ENCODE data around the gene RASSF7.

Gene RASSF7

GRCh38 chr11:555780-556661, 4.7 kb upstream of the RASSF7 start:
- in situ Hi-C loops (cut with MboI; ENCODE audit: low sequenced_read_pairs, unreplicated experiment), result loop anchor here (10.0 kb wide), 1 partner anchor 169 kb away; no protein-coding TSS in a partner anchor
- no peak for TF ChIP-seq CTCF (IDR thresholded peaks at IDR 0.05; ENCODE audit: borderline replicate concordance, control extremely low read depth, extremely low read depth, insufficient read depth, missing control alignments)
- no peak for DNase-seq (ENCODE audit: low spot score)

GRCh38 chr11:556662-557256, 4.0 kb upstream of the RASSF7 start:
- no peak for TF ChIP-seq CTCF (IDR thresholded peaks at IDR 0.05; ENCODE audit: borderline replicate concordance, control extremely low read depth, extremely low read depth, insufficient read depth, missing control alignments)
- DNase-seq (ENCODE audit: low spot score), result no peak
- in situ Hi-C loops (cut with MboI; ENCODE audit: low sequenced_read_pairs, unreplicated experiment), result loop anchor here (10.0 kb wide), 1 partner anchor 168 kb away; no protein-coding TSS in a partner anchor

GRCh38 chr11:557328-558132, 3.2 kb upstream of the RASSF7 start:
- in situ Hi-C loops (cut with MboI; ENCODE audit: low sequenced_read_pairs, unreplicated experiment), result loop anchor here (10.0 kb wide), 1 partner anchor 167 kb away; no protein-coding TSS in a partner anchor
- no peak for DNase-seq (ENCODE audit: low spot score)
- TF ChIP-seq CTCF (IDR thresholded peaks at IDR 0.05; ENCODE audit: borderline replicate concordance, control extremely low read depth, extremely low read depth, insufficient read depth, missing control alignments), result no peak

GRCh38 chr11:558503-558902, 2.3 kb upstream of the RASSF7 start:
- TF ChIP-seq CTCF (IDR thresholded peaks at IDR 0.05; ENCODE audit: borderline replicate concordance, control extremely low read depth, extremely low read depth, insufficient read depth, missing control alignments), result no peak
- in situ Hi-C loops (cut with MboI; ENCODE audit: low sequenced_read_pairs, unreplicated experiment), result loop anchor here (10.0 kb wide), 1 partner anchor 166 kb away; no protein-coding TSS in a partner anchor
- DNase-seq (ENCODE audit: low spot score), result no peak

- no peak for DNase-seq (ENCODE audit: low spot score)
- in situ Hi-C loops (cut with MboI; ENCODE audit: low sequenced_read_pairs, unreplicated experiment), result loop anchor here (10.0 kb wide), 1 partner anchor 166 kb away; no protein-coding TSS in a partner anchor
These were observed 1.6 kb upstream of the RASSF7 start for GRCh38 chr11:559020-559620.

More at GRCh38 chr11:559020-559620, 1.6 kb upstream of the RASSF7 start:
- no peak for TF ChIP-seq CTCF (IDR thresholded peaks at IDR 0.05; ENCODE audit: borderline replicate concordance, control extremely low read depth, extremely low read depth, insufficient read depth, missing control alignments)

Measured in GM13976 (cell line).